GM21528 (cell line): Measurements from ENCODE around the gene PRRT4.

Experiments
- ATAC-seq: cut with Tn5 transposase; IDR thresholded peaks from one replicate; pipeline ENCODE4 v1.9.1; 2021; ENCODE audit warnings: mild to moderate bottlenecking, moderate library complexity; ENCODE audit not compliant: unreplicated experiment, low FRiP score

The PRRT4 gene

DNA sequence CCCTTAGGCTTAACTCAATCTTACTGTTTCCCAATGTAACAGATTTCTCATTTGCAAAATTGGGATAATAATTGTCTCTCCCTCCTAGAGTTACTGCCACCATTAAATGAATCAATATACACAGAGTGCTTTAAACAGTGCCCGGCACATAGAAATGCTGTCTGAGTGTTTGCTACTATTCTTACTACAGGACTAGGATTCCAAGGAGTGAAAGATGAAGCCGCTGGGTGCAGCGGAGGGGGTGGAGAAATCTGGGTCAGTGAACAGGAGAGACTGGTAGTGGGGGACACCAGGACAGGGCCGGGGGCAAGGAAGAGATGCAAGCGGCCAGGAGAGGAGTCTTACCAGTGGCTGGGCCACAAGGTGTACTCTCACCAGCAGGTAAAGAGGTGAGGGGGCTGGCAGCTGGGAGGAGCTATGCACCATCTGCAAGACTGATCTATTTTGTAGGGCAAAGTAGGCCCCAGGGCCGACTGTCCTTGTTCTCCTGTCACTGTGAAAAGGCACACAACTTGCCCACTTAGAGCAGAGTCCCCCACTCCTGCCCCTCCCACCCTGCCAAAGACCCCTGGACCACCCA is 18.5 kb upstream of the PRRT4 start:
- no peak for ATAC-seq

DNA sequence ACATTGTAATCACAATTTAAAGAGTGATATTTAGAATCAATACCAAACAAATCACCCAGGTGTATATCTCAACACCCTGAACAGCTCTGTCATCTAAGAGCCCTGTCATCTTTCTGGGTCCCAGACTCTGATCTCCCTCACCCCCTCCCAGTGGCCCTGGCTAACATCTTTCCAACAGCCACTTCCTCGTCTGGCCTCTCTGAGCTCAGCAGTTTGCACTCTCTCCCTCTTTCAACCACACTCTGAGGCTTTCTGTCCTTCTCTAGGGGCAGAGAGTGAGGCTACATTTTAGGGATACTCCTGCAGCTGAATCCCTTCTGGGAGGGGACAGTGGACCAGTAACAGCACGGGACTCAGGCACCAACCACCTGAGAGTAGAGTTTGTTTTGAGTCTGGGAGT is 17.1 kb upstream of the PRRT4 start:
- no peak for ATAC-seq

DNA sequence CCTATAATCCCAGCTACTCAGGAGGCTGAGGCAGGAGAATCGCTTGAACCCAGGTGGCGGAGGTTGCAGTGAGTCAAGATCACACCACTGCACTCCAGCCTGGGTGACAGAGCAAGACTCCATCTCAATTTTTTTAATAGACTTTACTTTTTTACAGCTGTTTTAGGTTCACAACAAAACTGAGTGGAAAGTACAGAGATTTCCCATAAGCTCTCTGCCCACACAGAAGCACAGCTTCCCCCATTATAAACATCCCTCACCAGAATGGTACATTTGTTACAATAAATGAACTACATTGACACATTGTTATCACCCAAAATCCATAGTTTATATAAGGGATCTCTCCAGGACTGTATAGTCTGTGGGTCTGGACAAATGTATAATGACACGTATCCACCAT is 14.6 kb upstream of the PRRT4 start:
- no peak for ATAC-seq

DNA sequence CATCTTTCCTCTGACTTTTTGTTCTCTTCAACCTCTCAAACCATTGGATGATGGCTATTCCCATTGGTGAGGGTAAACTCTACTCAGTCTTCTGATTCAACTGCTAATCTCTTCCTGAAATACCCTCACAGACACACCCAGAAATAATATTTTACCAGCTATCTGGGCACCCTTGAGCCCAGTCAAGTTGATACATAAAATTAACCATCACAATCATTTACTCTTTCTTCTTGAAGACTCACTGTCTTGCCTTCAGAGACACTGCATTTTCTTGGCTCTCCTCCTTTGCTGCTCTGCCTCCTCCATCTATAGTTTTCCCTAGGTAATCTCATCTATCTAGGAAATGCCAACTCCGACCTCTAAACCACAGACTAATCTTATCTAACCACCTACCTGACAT is 12.6 kb upstream of the PRRT4 start:
- ATAC-seq: no peak

DNA sequence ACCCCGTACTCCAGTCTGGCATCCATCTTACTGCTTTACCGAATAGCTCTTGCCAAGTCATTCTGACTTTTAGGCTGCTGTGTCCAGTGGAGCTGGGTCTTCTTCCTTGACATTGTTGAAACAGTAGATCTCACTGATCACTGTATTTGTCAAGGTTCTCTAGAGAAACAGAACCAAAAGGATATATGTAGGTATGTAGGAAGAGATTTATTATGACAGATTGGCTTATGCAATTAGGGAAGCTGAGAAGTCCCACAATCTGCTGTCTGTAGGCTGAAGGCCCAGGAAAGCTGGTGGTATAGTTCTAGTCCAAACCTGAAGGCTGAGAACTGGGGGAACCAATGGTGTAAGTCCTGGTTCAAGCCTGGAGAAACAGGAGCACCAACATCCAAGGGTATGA is 12.1 kb upstream of the PRRT4 start:
- no peak for ATAC-seq

DNA sequence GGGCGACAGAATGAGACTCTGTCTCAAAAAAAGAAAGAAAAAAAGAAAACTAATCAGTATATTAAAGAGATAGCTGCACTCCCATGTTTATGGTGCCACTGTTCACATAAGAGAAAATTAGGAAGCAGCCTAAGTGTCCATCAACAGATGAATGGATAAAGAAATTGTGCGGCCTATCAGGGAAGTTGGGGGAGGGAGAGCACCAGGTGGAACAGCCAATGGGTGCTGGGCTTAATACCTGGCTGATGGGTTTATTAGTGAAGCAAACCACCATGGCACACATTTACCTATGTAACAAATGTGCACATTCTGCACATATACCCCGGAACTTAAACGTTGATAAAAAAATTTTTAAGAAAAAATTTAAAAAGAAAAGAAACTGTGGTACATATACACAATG is 9.0 kb upstream of the PRRT4 start:
- no peak for ATAC-seq

DNA sequence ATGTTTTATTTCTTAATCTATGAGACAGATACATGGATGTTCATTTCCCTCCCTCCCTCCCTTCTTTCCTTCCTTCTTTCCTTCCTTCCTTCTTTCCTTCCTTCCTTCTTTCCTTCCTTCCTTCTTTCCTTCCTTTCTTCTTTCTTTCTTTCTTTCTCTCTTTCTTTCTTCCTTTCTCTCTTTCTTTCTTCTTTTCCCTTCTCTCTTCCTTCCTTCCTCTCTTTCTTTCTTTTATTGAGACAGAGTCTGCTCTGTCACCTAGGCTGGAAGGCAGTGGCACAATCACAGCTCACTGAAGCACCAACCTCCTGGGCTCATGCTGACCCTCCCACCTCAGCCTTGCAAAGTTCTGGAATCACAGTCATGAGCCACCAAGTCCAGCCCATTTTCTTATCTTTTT is 5.5 kb upstream of the PRRT4 start:
- no peak for ATAC-seq

DNA sequence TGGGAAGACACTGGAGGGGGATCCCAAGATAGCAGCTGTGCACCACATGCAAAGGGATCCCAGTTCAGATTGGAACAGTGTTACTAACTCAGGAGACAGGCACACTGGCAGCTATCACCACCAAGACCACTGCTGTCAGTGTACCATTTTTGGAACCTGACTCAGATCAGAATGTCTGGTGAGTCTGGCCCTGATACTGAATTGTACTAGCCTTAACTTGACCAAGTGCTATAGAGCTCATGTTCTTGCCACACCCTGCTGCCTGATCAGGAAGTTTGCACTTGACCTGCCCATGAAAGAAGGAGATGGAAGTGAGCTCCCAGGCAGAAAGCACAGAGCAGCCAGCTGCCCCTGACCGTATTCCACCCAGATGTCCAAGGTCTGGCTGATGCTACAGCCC is 4.8 kb upstream of the PRRT4 start:
- no peak for ATAC-seq

DNA sequence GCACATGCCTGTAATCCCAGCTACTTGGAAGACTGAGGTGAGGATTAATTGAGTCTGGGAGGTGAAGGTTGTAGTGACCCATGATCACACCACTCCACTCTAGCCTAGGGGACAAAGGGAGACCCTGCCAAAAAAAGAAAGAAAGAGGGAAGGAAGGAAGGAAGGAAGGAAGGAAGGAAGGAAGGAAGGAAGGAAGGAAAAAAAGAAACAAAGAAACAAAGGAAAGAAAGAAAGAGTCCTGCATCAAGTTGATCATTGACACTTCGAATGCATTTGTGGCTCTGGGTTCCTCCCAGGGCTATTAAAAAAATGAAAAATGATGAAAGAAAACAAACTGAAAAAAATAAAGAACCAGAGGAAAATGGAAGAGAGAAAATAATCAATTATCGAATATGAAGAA is 3.9 kb upstream of the PRRT4 start:
- ATAC-seq: no peak

DNA sequence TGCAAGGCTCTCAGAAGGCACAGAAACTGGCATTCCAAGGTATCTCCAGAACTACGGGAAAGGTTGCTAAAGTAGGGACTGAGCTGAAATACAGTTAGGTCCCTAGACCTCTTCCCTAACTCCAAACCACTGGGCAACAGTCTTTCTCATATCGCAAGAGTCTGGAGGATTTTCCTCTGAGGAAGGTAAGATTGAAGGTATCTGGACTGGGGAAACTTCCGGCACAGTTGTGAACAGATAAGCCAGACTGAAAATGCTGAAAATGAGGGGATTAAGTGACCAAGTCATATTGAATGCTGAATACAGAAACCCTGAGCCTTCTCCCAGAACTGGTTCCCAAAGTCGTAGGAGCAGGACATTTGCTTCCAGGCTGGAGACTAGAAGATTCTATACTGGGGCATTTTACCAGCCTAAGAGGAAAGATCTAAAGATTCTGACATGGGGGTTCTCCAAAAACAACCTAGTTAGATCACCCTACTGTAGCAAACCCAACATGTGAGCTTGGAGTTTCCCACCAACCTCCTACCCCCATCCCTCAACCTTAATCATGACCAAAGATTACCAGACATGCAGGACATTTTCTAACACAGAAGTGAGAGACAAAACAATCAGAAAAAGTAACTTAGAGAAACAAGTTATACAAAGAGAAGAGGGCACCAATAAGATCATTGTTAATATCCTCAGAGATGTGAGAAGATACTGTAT is 2.8 kb upstream of the PRRT4 start:
- no peak for ATAC-seq

DNA sequence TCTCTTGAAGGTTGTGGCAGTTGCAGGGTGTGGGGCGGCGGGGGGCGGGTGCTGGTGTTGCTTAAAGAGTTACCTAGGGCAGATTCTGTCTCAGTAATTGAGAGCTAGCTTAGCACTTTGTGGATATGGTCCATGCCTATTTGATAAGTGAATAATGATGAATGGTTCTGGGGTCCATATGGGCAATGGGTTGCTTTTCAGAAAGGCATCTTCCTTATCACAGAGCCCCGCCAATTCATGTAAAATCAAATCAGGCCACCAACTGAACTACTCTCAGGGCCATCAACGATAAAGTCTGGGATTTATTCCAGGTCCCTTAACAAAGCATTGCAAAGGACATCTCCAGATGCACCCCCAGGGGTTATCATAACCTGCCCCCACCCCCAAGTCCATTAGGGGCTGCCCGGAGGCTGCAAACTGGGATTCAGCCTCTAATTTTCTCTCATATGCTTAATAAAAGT is 1.8 kb upstream of the PRRT4 start:
- no peak for ATAC-seq

DNA sequence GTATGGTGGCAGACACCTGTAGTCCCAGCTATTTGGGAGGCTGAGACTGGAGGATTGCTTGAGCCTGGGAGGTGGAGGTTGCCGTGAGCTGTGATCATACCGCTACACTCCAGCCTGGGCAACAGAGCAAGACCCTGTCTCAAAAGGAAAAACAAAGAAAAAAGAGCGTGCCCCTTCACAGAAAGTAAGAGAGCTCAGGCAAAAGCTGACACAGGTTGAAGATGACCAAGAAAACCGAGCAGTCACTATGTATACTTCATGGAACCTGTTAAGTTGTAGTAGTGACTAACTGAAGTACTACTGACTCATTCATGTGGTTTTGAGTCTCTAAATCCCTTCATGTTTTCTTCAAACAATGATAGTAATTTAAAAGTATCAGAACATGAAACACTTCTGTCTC is 1.2 kb upstream of the PRRT4 start:
- no peak for ATAC-seq

DNA sequence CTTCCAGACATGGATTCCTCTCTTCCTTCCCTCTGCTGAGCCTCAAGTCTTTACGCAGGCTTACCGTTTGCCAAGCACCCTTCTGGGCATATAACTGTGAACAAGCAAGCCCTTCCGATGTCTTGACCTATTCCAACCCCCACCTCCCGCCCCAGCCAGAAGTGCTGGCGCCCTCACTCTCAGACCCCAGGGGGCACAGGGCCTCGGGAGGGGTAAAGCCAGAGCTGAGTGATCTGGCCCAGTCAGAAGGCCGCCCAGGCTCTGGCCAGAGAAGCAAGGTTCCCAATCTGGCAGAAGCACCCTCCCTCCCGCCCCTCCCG is 1.2 kb downstream of the PRRT4 start:
- ATAC-seq: no peak

DNA sequence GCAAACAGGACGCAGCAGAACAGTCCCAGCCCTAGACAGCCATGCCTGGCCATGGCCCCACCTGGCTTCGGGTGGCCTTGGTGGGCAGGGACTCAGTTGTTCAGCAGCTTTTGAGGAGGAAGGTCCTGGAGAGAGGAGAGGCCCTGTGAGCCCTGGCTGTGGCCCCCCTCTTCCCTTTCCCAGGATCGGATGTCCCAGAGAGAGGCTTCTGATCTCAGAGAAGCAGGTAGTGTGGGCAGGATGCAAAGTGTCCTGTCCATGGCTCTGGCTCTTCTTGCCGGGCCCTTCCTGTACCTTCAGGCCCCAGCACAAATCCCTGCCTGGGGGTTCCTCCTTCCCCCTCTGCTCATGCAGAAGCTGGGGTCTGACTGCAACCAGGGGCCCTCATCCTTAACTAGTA is 1.6 kb downstream of the PRRT4 start:
- ATAC-seq: no peak

DNA sequence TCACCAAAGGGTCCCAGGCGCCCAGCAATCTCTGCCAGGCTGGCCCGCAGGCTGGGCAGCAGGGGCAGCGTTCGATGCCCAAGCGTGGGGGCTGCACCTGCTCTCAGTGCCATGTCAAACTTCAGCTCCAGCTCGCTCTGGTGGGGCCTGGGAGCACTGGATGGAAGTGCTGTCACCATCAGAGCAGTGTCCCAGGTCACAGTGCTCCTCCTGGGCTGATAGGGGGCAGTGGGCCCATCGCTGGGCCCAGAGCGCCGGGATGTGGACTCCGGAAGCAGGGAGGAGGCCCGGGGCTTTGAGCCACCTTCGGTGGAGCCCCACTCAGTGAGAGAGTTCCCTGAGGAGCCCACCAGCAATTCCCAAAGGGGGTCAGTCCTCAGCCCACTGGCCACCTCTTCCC is 2.2 kb downstream of the PRRT4 start:
- no peak for ATAC-seq

DNA sequence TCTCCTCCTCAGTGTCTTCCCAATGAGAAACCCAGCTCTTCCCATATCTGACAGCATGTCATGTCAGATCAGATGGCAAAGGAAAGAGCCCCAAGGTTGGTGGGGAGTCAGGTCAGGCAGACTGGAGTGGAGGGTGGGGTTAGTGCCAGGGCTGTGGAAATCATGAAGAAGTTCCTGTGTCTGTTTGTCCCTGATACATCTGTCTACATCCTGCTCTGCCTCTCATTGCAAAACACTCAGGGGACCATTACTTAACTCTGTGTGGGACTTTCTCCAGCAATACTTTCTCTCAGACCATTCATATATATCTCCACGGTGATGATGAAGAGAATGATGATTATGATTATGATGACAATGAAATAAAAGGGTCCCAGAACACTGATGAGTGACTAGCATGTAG is 3.3 kb downstream of the PRRT4 start:
- ATAC-seq: no peak

DNA sequence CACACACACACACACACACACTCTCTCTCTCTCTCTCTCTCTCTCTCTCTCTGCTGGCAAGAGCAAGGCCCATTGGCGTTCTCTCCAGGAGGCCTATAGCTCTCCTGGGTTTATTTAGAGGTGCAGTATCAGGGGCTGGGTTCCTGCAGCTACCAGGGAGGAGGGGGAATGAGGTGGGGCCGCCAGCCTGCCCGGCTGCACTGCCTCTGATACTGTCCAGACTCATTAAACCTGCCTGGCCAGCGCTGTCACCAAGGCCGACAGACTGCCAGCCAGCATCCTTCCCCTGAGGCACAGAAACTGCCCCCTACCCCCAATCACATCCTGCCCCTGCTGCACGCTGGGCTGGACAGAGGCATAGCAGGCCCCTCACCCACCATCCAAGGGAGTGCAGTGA is 4.3 kb downstream of the PRRT4 start:
- no peak for ATAC-seq

DNA sequence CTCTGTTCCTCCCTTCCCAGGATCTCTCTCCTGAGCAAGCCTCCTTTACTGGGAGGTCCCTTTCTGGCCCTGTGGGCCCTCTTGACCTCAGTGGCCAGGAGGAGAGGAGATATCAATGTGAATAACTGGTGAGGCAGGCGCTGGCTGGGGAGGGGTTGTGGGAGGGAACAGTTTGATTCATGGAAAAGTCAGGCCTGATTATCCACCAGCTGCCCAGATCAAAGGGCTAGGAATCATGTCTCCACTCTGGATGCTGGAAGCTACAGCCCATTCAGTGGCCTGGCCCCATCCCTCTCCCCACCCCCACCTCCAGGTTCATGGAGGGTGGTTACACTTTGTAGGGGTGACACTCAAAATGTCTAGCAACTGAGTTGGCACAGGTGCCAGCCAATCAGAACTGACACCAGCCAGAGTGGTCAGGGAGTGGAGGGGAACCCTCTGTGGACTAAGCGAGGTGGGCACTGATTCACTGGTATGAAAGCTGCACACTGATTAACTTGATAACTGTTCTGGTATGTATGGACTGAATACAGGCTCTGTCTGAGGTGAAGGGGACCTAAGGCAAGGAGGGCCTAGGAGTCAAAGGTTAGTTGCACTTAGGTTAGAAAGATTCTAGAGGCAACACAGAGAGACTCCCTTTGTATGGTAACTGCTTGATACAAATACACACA is 4.8 kb downstream of the PRRT4 start:
- no peak for ATAC-seq

DNA sequence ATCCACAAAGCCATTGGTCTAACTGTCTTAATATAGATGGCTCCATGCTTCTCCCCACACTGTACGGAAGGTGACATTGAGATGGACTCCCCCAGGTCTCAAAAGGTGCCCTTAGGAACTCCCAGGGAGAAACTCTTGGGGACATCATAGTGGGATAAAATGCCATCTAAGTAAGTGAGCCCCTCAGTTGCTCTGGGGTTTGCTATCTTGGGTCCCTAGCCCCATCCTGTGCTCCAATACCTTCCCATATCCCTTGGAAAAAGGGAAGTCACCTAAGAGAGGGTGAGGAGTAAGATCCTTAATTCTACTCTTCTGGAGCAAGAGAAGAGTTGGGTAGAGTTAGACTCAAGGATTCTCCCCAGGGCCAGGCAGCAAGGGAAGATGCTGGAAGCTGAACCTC is 7.9 kb downstream of the PRRT4 start:
- ATAC-seq: no peak

DNA sequence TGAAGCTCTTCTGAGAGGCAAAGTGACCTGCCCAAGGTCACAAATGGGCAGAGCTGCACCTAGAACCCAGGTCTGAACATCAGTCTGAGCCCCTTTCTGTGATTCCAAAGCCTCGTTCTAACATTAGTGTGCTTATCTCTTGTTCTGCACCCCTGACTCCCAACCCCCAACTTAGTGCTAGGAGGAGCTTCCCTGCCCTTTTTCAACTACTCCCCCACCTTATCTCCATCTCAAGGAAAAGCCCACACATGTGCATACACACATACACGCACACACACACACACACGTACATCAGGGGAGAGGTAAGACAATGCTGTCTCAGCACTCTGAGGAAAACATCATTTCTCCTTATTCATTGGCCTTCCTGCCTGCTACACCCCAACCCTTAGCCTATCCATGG is 8.3 kb downstream of the PRRT4 start:
- ATAC-seq: no peak

DNA sequence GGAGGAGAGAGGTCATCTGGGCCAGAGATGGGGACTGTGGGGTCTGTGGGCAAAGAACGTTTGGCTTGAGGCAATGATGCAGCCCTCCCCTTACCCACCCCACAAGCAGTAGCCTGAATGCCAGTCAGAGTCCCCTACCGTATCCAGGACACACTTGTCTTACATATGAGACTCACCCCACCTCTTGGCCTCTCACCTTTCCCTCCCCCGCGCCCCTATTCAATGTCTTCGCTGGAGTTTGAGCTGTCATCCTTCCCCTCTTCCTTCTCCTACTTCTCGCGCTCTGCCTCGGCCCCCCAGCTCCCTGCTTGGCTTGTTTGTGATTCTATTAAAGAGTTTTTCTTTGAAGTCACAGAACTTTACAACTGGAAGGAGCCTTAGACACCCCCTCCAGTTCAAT is 8.9 kb downstream of the PRRT4 start:
- no peak for ATAC-seq

DNA sequence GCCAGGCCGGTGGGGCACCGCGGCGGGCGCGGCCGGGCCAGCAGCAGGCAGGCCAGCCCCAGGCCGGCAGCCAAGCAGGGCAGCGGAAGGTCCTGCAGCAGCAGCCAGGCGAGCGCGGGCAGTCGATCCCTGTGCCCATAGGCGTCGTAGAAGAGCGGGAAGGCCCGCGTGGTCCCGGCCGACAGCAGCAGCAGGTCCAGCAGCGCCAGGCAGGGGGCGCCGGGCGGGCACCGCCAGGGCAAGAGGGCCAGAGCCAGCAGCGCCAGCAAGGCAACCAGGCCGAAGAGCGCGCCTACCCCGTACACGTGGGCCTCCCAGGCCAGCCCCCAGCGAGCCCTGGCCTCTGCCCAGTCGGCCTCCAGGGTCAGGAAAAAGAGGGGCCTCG is 9.3 kb downstream of the PRRT4 start:
- no peak for ATAC-seq
